A549 (cell line): Measurements from ENCODE around the gene WNT8B. TPM values are rescaled to one million over a fixed set of nuclear protein-coding genes. Genes with fewer than 3 reads are reported as not detected.

ENCODE experiments used
- ATAC-seq, 2 experiments: fragments of 200-7000 bp in 1 of 2; fragments of >200 bp in 1 of 2; cut with Nextera tagmentation in 1 of 2; cut with Tn5 transposase in 1 of 2; 3 replicates each; pipeline versions ENCODE4 v1.8.0 to v1.9.1; 2018 to 2020; ENCODE audit warnings: mild to moderate bottlenecking in 1 of 2, moderate library complexity in 1 of 2
- CTCF ChIA-PET: fragments of 300-600 bp; sonication (Branson Sonifier 250); formaldehyde crosslinking; extraction: SDS; loops from one replicate; lab custom pipeline; 2021; ENCODE audit warnings: antibody characterized with exemption, inconsistent platforms; lab: Yijun Ruan, JAX
- POLR2A ChIA-PET: fragments of 350-600 bp; formaldehyde crosslinking; extraction: SDS; loops from one replicate; lab custom pipeline; 2021; ENCODE audit warnings: antibody characterized with exemption, inconsistent platforms; lab: Yijun Ruan, JAX
- DNase-seq, 2 experiments: peaks; one replicate each; pipeline versions ENCODE4 v3.0.0 to v3.0.0-alpha.2; 2011 to 2016; ENCODE audit warnings: low read depth in 1 of 2, low spot score in 1 of 2
- FAIRE-seq: peaks from 2 replicates; lab custom pipeline; 2011; peaks lifted over from hg19 to GRCh38; lab: Jason Lieb, UNC
- H3K27ac ChIP-seq, 2 experiments: fragments of >200 bp; sonication (Bioruptor Twin); formaldehyde crosslinking; 3 replicates each; pipeline ENCODE4 v1.5.1; 2016 to 2017
- H3K4me1 ChIP-seq: fragments of >200 bp; sonication (Bioruptor Twin); formaldehyde crosslinking; 3 replicates; pipeline ENCODE4 v1.6.1; 2016
- H3K4me2 ChIP-seq: fragments of >200 bp; sonication (Bioruptor Twin); formaldehyde crosslinking; 3 replicates; pipeline ENCODE4 v1.6.1; 2016
- H3K4me3 ChIP-seq: fragments of >200 bp; sonication (Bioruptor Twin); formaldehyde crosslinking; 3 replicates; pipeline ENCODE4 v1.5.1; 2016
- H3K9me3 ChIP-seq: fragments of >200 bp; sonication (Bioruptor Twin); formaldehyde crosslinking; 3 replicates; pipeline ENCODE4 v1.6.1; 2016
- CEBPB ChIP-seq, 2 experiments: fragments of >200 bp in 1 of 2; sonication (Bioruptor Twin) in 1 of 2; formaldehyde crosslinking in 1 of 2; IDR thresholded peaks; 2 replicates each; pipeline ENCODE4 v1.6.1; 2012 to 2016
- CHD2 ChIP-seq: fragments of 150-350 bp; IDR thresholded peaks from 2 replicates; pipeline ENCODE4 v1.6.1; 2014; ENCODE audit warnings: low read length; ENCODE audit not compliant: partially characterized antibody
- EHMT2 ChIP-seq: fragments of 200-600 bp; sonication (generic); IDR thresholded peaks from 2 replicates; pipeline ENCODE4 v1.6.1; 2016; ENCODE audit warnings: antibody characterized with exemption, low read depth, mild to moderate bottlenecking, moderate library complexity
- ESRRA ChIP-seq: fragments of 150-350 bp; IDR thresholded peaks from 2 replicates; pipeline ENCODE4 v1.6.1; 2014; ENCODE audit warnings: mild to moderate bottlenecking, low read length, borderline replicate concordance
- FOSB ChIP-seq: fragments of 250-450 bp; sonication (Bioruptor Pico); IDR thresholded peaks from 2 replicates; pipeline ENCODE4 v1.5.0; 2020; ENCODE audit warnings: mild to moderate bottlenecking, moderate library complexity
- FOSL2 ChIP-seq, 2 experiments: fragments of 450-650 bp in 1 of 2; fragments of >200 bp in 1 of 2; sonication (Bioruptor Twin) in 1 of 2; formaldehyde crosslinking; IDR thresholded peaks; 2 replicates each; pipeline versions ENCODE4 v1.5.0 to v1.6.1; 2016 to 2020; ENCODE audit warnings: mild to moderate bottlenecking in 1 of 2, moderate library complexity in 1 of 2
- FOXS1 ChIP-seq: fragments of 250-450 bp; sonication (Bioruptor Pico); IDR thresholded peaks from 2 replicates; pipeline ENCODE4 v1.5.0; 2020; ENCODE audit warnings: mild to moderate bottlenecking, moderate library complexity
- HDAC2 ChIP-seq: fragments of 200-600 bp; sonication (generic); IDR thresholded peaks from 2 replicates; pipeline ENCODE4 v1.6.1; 2016
- HOXA7 ChIP-seq: fragments of 250-450 bp; sonication (Bioruptor Pico); IDR thresholded peaks from 2 replicates; pipeline ENCODE4 v1.5.0; 2020; ENCODE audit warnings: mild to moderate bottlenecking, moderate library complexity
- HOXB5 ChIP-seq: fragments of 250-450 bp; sonication (Bioruptor Pico); IDR thresholded peaks from 2 replicates; pipeline ENCODE4 v1.5.0; 2020; ENCODE audit warnings: mild to moderate bottlenecking, moderate library complexity
- KDM1A ChIP-seq: fragments of 200-600 bp; sonication (generic); IDR thresholded peaks from 2 replicates; pipeline ENCODE4 v1.6.1; 2016; ENCODE audit warnings: low read depth, mild to moderate bottlenecking
- MAFK ChIP-seq: fragments of 450-650 bp; IDR thresholded peaks from 2 replicates; pipeline ENCODE4 v1.6.1; 2014; ENCODE audit not compliant: partially characterized antibody
- MAZ ChIP-seq: fragments of 150-350 bp; IDR thresholded peaks from 2 replicates; pipeline ENCODE4 v1.6.1; 2014; ENCODE audit warnings: antibody characterized with exemption, low read depth, low read length, borderline replicate concordance
- MYC ChIP-seq: IDR thresholded peaks from 2 replicates; pipeline ENCODE4 v1.6.1; 2012; ENCODE audit warnings: mild to moderate bottlenecking, inconsistent platforms, low read length, improper control_type of control experiment, borderline replicate concordance
- NPAS2 ChIP-seq: fragments of 250-450 bp; sonication (Bioruptor Pico); IDR thresholded peaks from 2 replicates; pipeline ENCODE4 v1.8.0; 2022; ENCODE audit warnings: mild to moderate bottlenecking, moderate library complexity, borderline replicate concordance
- NR3C1 ChIP-seq: fragments of >200 bp; sonication (Bioruptor Twin); formaldehyde crosslinking; IDR thresholded peaks from 3 replicates; pipeline ENCODE4 v1.6.1; 2017
- PHF8 ChIP-seq: fragments of 200-600 bp; sonication (generic); IDR thresholded peaks from 2 replicates; pipeline ENCODE4 v1.6.1; 2016; ENCODE audit warnings: low read depth, mild to moderate bottlenecking, antibody characterized with exemption, moderate library complexity, borderline replicate concordance
- POLR2AphosphoS2 ChIP-seq: conservative IDR thresholded peaks from 2 replicates; pipeline ENCODE4 v1.6.1; 2012; ENCODE audit warnings: low read length, improper control_type of control experiment, inconsistent platforms
- RAD21 ChIP-seq, 2 experiments: fragments of >200 bp in 1 of 2; sonication (Bioruptor Twin) in 1 of 2; formaldehyde crosslinking in 1 of 2; IDR thresholded peaks in 1 of 2; conservative IDR thresholded peaks in 1 of 2; 2 replicates in 1 of 2; 3 replicates in 1 of 2; pipeline ENCODE4 v1.6.1; 2012 to 2018; ENCODE audit warnings: inconsistent platforms in 1 of 2
- RFX5 ChIP-seq: fragments of 450-650 bp; IDR thresholded peaks from 2 replicates; pipeline ENCODE4 v1.7.1; 2014; ENCODE audit warnings: antibody characterized with exemption, mild to moderate bottlenecking, moderate library complexity
- SREBF2 ChIP-seq: fragments of 450-650 bp; IDR thresholded peaks from 2 replicates; pipeline ENCODE4 v1.6.1; 2014; ENCODE audit warnings: mild to moderate bottlenecking, moderate library complexity
- TP53 ChIP-seq: fragments of 250-450 bp; sonication (Bioruptor Pico); IDR thresholded peaks from 2 replicates; pipeline ENCODE4 v1.5.0; 2021; ENCODE audit warnings: mild to moderate bottlenecking, moderate library complexity
- ZC3H11A ChIP-seq: fragments of 450-650 bp; IDR thresholded peaks from 2 replicates; pipeline ENCODE4 v1.6.1; 2014; ENCODE audit warnings: antibody characterized with exemption, mild to moderate bottlenecking
- ZFP36 ChIP-seq: fragments of 450-650 bp; IDR thresholded peaks from 2 replicates; pipeline ENCODE4 v1.6.1; 2014; ENCODE audit warnings: borderline replicate concordance; ENCODE audit not compliant: partially characterized antibody
- ZSCAN20 ChIP-seq: fragments of 250-450 bp; sonication (Bioruptor Pico); IDR thresholded peaks from 2 replicates; pipeline ENCODE4 v1.8.0; 2022; ENCODE audit warnings: mild to moderate bottlenecking, moderate library complexity
- WGBS: methylation state at CpG from one replicate; pipeline ENCODE4 v1.1.6; 2017; ENCODE audit errors: missing lambda C conversion rate; 5-methylcytosine and 5-hydroxymethylcytosine counted together
- polyA plus RNA-seq, 4 experiments: library from polyadenylated mRNA; depleted of rRNA in 3 of 4; stranded (reverse); fragments of >200 nt; fragmentation: RNase III in 1 of 4; extraction: RNeasy Plus Mini Kit Qiagen cat#74134 plus additional on column Dnase treatment in 1 of 4; gene quantifications; 2 replicates in 3 of 4; 3 replicates in 1 of 4; pipeline ENCODE4 v1.2.3, GENCODE V29; 2011 to 2017
- TF ChIP-seq, protein P1 (sequence below): fragments of >200 bp; sonication (Bioruptor Twin); formaldehyde crosslinking; IDR thresholded peaks from 2 replicates; pipeline ENCODE4 v1.6.1; 2016
- TF ChIP-seq, protein P2 (sequence below): fragments of 250-450 bp; sonication (Bioruptor Pico); IDR thresholded peaks from 2 replicates; pipeline ENCODE4 v1.5.0; 2021; ENCODE audit warnings: mild to moderate bottlenecking, moderate library complexity, borderline replicate concordance
- TF ChIP-seq, protein P3 (sequence below): IDR thresholded peaks from 2 replicates; pipeline ENCODE4 v1.6.1; 2012; ENCODE audit warnings: low read depth, borderline replicate concordance
- TF ChIP-seq, protein P4 (sequence below): IDR thresholded peaks from 2 replicates; pipeline ENCODE4 v1.6.1; 2012
- TF ChIP-seq, protein P5 (sequence below): fragments of 450-650 bp; IDR thresholded peaks from 2 replicates; pipeline ENCODE4 v1.6.1; 2014; ENCODE audit warnings: antibody characterized with exemption

WNT8B gene
- polyA plus RNA-seq, 2 of the 4 experiments (the other 2 are of a cell fraction): 0.04 to 0.05 TPM

DNA sequence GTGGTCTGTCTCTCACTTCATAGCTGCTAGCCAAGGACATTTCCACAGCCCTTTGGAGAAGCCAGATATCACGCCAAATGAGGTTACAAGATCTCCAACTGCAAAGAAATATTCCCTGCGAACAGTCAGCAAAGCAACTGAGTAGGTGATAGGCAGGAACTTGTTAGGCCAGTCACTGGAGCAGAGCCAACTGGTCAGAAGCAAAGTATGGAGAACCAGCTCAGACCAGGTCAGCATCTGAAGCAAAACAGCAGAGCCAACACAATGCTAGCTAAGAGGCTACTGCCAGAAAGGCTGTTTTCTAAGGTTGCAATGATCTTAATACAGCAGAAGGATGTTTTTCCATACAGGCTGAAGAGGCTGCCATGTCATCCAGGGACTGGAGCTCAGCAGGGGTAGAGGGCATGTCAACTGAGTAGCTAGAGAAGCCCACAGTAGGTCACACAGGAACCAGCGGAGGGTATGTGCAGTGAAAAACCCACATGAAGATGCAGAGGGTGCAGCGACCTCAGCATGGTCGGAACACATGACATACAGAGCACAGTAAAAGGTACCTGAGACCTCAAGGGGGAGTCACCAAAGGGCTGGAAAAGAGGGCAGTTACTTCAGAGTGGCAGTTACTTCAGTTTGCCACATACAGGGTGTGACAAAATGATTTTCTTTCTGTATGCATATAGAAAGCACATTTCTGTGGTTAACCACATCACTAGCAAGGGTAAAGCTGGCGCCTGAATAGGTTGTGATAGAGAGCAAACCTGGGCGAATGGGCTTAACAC is 47.9 kb downstream of the WNT8B start:
- no peak for ATAC-seq
- H3K9me3 ChIP-seq: no peaks in the 10 kb centered on the region
- H3K4me2 ChIP-seq: no peak overlapping the region
- no peak overlapping the region for H3K4me3 ChIP-seq
- TF ChIP-seq PHF8 (no peak), FOSL2 (IDR thresholded peaks at IDR 0.05) (no peak), FOSL2 (CRISPR knock-in tag; IDR thresholded peaks at IDR 0.05) (no peak), RAD21 (conservative IDR thresholded peaks at IDR 0.05 in 1 of 2, IDR thresholded peaks at IDR 0.05 in 1 of 2) (no peak), CHD2 (no peak), HOXA7 (CRISPR knock-in tag) (no peak), FOXS1 (CRISPR knock-in tag) (no peak), FOSB (CRISPR knock-in tag) (no peak), SREBF2 (no peak), MYC (no peak)
- TF ChIP-seq, protein P1, sequence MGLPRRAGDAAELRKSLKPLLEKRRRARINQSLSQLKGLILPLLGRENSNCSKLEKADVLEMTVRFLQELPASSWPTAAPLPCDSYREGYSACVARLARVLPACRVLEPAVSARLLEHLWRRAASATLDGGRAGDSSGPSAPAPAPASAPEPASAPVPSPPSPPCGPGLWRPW: no peak
- WGBS: 82% methylated on average over 7 of the region's 7 CpGs
- no peak overlapping the region for H3K27ac ChIP-seq
- ChIA-PET POLR2A (no interaction called here), CTCF (interaction anchor here (0.9 to 23.5 kb wide), 13 partner anchors 10 to 367 kb away, joined by 3 to 381 read pairs (median 5); partner anchors contain the start of genes HIF1AN, SCD and SEC31B)
- no peak for DNase-seq
- peaks cover 10% of the 10 kb centered on the region; the same call in 2 of the 3 replicates for H3K4me1 ChIP-seq
- no peak for FAIRE-seq

DNA sequence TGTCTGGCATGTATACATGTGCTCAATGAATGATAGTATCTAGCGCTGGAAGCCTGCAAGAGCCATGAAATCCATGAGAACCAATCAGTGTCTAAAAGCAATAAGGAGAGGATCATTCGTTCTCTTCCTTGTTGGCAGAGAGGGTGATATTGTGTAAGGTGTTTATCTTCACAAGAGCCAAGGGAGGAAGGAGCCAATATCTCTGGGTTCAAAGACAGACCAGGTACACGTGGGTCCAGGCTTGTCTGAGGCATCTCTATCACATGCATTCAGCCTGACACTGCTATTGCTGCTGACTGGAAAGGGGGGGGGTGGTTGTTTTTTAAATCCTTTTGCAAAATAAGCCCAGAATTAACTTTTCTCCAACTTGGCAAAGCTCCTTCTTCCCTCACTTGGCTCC is 52.8 kb downstream of the WNT8B start:
- no peaks in the 10 kb centered on the region for H3K4me1 ChIP-seq
- 71% methylated on average over 3 of the region's 3 CpGs for WGBS
- TF ChIP-seq CEBPB (IDR thresholded peaks at IDR 0.05) (no peak), ZC3H11A (no peak), ZFP36 (no peak), SREBF2 (no peak), EHMT2 (no peak), PHF8 (no peak), NPAS2 (CRISPR knock-in tag) (no peak), FOXS1 (CRISPR knock-in tag) (no peak), FOSB (CRISPR knock-in tag) (no peak), MAZ (no peak)
- TF ChIP-seq, protein P2, sequence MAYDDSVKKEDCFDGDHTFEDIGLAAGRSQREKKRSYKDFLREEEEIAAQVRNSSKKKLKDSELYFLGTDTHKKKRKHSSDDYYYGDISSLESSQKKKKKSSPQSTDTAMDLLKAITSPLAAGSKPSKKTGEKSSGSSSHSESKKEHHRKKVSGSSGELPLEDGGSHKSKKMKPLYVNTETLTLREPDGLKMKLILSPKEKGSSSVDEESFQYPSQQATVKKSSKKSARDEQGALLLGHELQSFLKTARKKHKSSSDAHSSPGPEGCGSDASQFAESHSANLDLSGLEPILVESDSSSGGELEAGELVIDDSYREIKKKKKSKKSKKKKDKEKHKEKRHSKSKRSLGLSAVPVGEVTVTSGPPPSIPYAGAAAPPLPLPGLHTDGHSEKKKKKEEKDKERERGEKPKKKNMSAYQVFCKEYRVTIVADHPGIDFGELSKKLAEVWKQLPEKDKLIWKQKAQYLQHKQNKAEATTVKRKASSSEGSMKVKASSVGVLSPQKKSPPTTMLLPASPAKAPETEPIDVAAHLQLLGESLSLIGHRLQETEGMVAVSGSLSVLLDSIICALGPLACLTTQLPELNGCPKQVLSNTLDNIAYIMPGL (CRISPR knock-in tag): no peak
- DNase-seq (no peak), FAIRE-seq (no peak), ATAC-seq (no peak)
- H3K27ac ChIP-seq: no peak overlapping the region
- no peaks in the 10 kb centered on the region for H3K9me3 ChIP-seq
- ChIA-PET CTCF (interaction anchor here (0.6 to 23.5 kb wide), 5 partner anchors 11 to 503 kb away, joined by 3 to 381 read pairs (median 267); partner anchors contain the start of gene SCD), POLR2A (no interaction called here)
- H3K4me2 ChIP-seq: no peak overlapping the region
- H3K4me3 ChIP-seq: no peak overlapping the region

DNA sequence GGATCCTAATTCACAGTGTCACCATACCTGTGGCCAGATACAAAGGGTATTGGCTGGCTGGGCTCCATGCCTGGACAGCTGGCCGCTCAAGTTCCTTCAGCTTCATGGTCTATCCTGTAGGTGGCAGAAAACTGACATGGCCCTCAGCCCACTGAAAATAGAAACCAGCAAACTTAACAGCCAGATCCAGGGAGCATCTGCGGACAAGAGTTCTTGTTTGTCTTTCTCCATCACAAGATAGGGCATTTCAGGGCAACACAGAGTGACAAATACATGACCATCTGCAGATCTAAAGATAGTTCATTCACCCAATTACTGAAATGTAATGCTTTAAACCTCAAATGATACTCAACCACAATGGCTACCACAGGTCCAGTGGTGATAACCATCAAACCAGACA is 54.0 kb downstream of the WNT8B start:
- DNase-seq: peak; percentile 21 to 24
- Histone ChIP-seq H3K9me3 (no peaks in the 10 kb centered on the region), H3K4me1 (no peaks in the 10 kb centered on the region), H3K4me3 (no peak overlapping the region), H3K4me2 (no peak overlapping the region), H3K27ac (no peak overlapping the region)
- FAIRE-seq: no peak
- POLR2A ChIA-PET: no interaction called here
- ATAC-seq: peak; percentile 52 to 64; a peak in 3 of 6 replicates
- WGBS: 78% methylated on average over 2 of the region's 2 CpGs
- CTCF ChIA-PET: interaction anchor here (0.6 to 23.5 kb wide), 8 partner anchors 8 to 365 kb away, joined by 3 to 381 read pairs (median 6); partner anchors contain the start of genes HIF1AN and SCD
- TF ChIP-seq RFX5 (no peak), PHF8 (no peak), ZSCAN20 (CRISPR knock-in tag) (no peak), NR3C1 (no peak), TP53 (CRISPR knock-in tag) (no peak), KDM1A (no peak), POLR2AphosphoS2 (no peak), HDAC2 (no peak), MAFK (no peak), ESRRA (no peak), RAD21 (conservative IDR thresholded peaks at IDR 0.05 in 1 of 2, IDR thresholded peaks at IDR 0.05 in 1 of 2) (no peak), HOXB5 (no peak)
- TF ChIP-seq, protein P3, sequence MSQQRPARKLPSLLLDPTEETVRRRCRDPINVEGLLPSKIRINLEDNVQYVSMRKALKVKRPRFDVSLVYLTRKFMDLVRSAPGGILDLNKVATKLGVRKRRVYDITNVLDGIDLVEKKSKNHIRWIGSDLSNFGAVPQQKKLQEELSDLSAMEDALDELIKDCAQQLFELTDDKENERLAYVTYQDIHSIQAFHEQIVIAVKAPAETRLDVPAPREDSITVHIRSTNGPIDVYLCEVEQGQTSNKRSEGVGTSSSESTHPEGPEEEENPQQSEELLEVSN: no peak
- TF ChIP-seq, protein P4, sequence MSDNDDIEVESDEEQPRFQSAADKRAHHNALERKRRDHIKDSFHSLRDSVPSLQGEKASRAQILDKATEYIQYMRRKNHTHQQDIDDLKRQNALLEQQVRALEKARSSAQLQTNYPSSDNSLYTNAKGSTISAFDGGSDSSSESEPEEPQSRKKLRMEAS: no peak
- TF ChIP-seq, protein P1: no peak
- TF ChIP-seq, protein P5, sequence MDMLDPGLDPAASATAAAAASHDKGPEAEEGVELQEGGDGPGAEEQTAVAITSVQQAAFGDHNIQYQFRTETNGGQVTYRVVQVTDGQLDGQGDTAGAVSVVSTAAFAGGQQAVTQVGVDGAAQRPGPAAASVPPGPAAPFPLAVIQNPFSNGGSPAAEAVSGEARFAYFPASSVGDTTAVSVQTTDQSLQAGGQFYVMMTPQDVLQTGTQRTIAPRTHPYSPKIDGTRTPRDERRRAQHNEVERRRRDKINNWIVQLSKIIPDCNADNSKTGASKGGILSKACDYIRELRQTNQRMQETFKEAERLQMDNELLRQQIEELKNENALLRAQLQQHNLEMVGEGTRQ: no peak
